ENCODE data around the gene CPB2. TPM values are rescaled to one million over a fixed set of nuclear protein-coding genes. Genes with fewer than 3 reads are reported as not detected.

CPB2 gene
- total and polyA plus RNA-seq, 9 of the 15 experiments (the other 6 are each of a cell fraction or from before 2014, with no cell fraction given): 0.03 to 0.16 (median 0.07) TPM; not detected in 6

- ATAC-seq: no peak; the same call in 2 of the 3 replicates
- 10% methylated on average over 2 of the region's 2 CpGs for WGBS (ENCODE audit: insufficient coverage, low coverage, missing lambda C conversion rate)
Measured at GRCh38 chr13:46126056-46126455, 21.2 kb upstream of the CPB2 start.

GRCh38 chr13:46124967-46125933 lies 20.4 kb upstream of the CPB2 start:
- H3K9ac ChIP-seq (ENCODE audit: insufficient read depth in 1 of 2, low read depth in 2 of 2, low read length in 2 of 2): no peak overlapping the region
- H3K9me3 ChIP-seq (replicated peaks; ENCODE audit: control insufficient read depth, insufficient read depth, low read depth, low read length): no peaks in the 10 kb centered on the region
- POLR2A ChIA-PET: interaction anchor here (1.0 kb wide), 1 partner anchor 16 kb away, joined by 3 read pairs; no protein-coding TSS in a partner anchor
- CTCF ChIA-PET (ENCODE audit: low intra/inter-chr PET ratio): interaction anchor here (0.9 to 1.6 kb wide), 3 partner anchors 200 to 318 kb away, joined by 3 to 7 read pairs (median 3); no protein-coding TSS in a partner anchor
- peak in 2 of 4 experiments; percentile 25 to 49 for DNase-seq (ENCODE audit: extremely low read depth in 1 of 4, low spot score in 3 of 4)
- intact Hi-C loops (cut with micrococcal nuclease): loop anchor here (5.0 kb wide), 1 partner anchor 73 kb away; the partner anchor contains the start of gene ZC3H13
- peak; percentile 58 for FAIRE-seq
- in situ Hi-C loops (cut with MboI): no loop called here
- no peak overlapping the region for H2AFZ ChIP-seq (ENCODE audit: low read depth, low read length)
- no peaks in the 10 kb centered on the region for H3K9me1 ChIP-seq (ENCODE audit: control insufficient read depth, insufficient read depth, low read length)
- no peaks in the 10 kb centered on the region for H3K79me2 ChIP-seq (ENCODE audit: control insufficient read depth, insufficient read depth, low read length)
- peaks cover 38% of the 10 kb centered on the region; the same call in 2 of the 3 replicates for H3K36me3 ChIP-seq (ENCODE audit: control insufficient read depth, insufficient read depth, low read length)
- H3K4me2 ChIP-seq (ENCODE audit: insufficient read depth, low read length): peak overlapping the region; percentile 20; the same call in 1 of the 2 replicates
- peak; percentile 68 for ATAC-seq
- H3K4me3 ChIP-seq: no peak overlapping the region
- peaks cover 5 to 31% of the 10 kb centered on the region in 2 experiments; a peak in 4 of 5 replicates for H3K4me1 ChIP-seq (replicated peaks in 1 of 2; ENCODE audit: control insufficient read depth in 2 of 2, insufficient read depth in 2 of 2, low read length in 2 of 2)
- H4K20me1 ChIP-seq (replicated peaks; ENCODE audit: control insufficient read depth, insufficient read depth, low read length): no peaks in the 10 kb centered on the region
- BruUV-seq (replicated peaks): no TSS peak
- WGBS (ENCODE audit: insufficient coverage, low coverage, missing lambda C conversion rate): 21% methylated on average over 11 of the region's 11 CpGs
- H3K27me3 ChIP-seq (ENCODE audit: control insufficient read depth in 2 of 2, insufficient read depth in 2 of 2, low read length in 2 of 2): no peaks in the 10 kb centered on the region
- peak overlapping the region; percentile 17; the same call in 1 of the 3 replicates for H3K27ac ChIP-seq (ENCODE audit: extremely low read depth, low read depth, low read length)
- peak; percentile 56; the same call in 1 of the 2 replicates for TF ChIP-seq POLR2H (tag; IDR thresholded peaks at IDR 0.05; ENCODE audit: low read depth)

More at GRCh38 chr13:46126056-46126455, 21.2 kb upstream of the CPB2 start:
- Histone ChIP-seq H2AFZ (ENCODE audit: low read depth, low read length) (no peak overlapping the region), H3K79me2 (ENCODE audit: control insufficient read depth, insufficient read depth, low read length) (no peaks in the 10 kb centered on the region), H3K4me2 (ENCODE audit: insufficient read depth, low read length) (no peak overlapping the region), H3K4me3 (no peak overlapping the region), H3K36me3 (ENCODE audit: control insufficient read depth, insufficient read depth, low read length) (peaks cover 46% of the 10 kb centered on the region; the same call in 2 of the 3 replicates), H3K4me1 (replicated peaks in 1 of 2; ENCODE audit: control insufficient read depth in 2 of 2, insufficient read depth in 2 of 2, low read length in 2 of 2) (peaks cover under 1 to 23% of the 10 kb centered on the region in 2 experiments; a peak in 3 of 5 replicates), H3K27me3 (ENCODE audit: control insufficient read depth in 2 of 2, insufficient read depth in 2 of 2, low read length in 2 of 2) (no peaks in the 10 kb centered on the region), H3K9me3 (replicated peaks; ENCODE audit: control insufficient read depth, insufficient read depth, low read depth, low read length) (no peaks in the 10 kb centered on the region), H4K20me1 (replicated peaks; ENCODE audit: control insufficient read depth, insufficient read depth, low read length) (no peaks in the 10 kb centered on the region), H3K9ac (ENCODE audit: insufficient read depth in 1 of 2, low read depth in 2 of 2, low read length in 2 of 2) (no peak overlapping the region), H3K27ac (ENCODE audit: extremely low read depth, low read depth, low read length) (0 out of 3 replicates have a peak overlapping the region, but pooled peaks have one; percentile 19), H3K9me1 (ENCODE audit: control insufficient read depth, insufficient read depth, low read length) (no peaks in the 10 kb centered on the region)
- CTCF ChIA-PET (ENCODE audit: low intra/inter-chr PET ratio): interaction anchor here (0.9 to 1.6 kb wide), 4 partner anchors 74 to 319 kb away, joined by 3 to 8 read pairs (median 6); no protein-coding TSS in a partner anchor
- DNase-seq (ENCODE audit: extremely low read depth in 1 of 4, low spot score in 3 of 4): no peak
- FAIRE-seq: no peak
- intact Hi-C loops (cut with micrococcal nuclease): loop anchor here (1.0 to 5.0 kb wide), 5 partner anchors 55 to 319 kb away; partner anchors contain the start of gene ZC3H13
- POLR2A ChIA-PET: interaction anchor here (1.0 kb wide), 2 partner anchors 15 to 288 kb away, joined by 3 to 4 read pairs; no protein-coding TSS in a partner anchor
- TF ChIP-seq MEF2A (IDR thresholded peaks at IDR 0.05; ENCODE audit: control insufficient read depth, low read depth, low read length): no peak
- peak; percentile 30 for TF ChIP-seq POLR2B (IDR thresholded peaks at IDR 0.05; ENCODE audit: low read depth, partially characterized antibody)
- in situ Hi-C loops (cut with MboI): no loop called here
- TSS peak; percentile 78 for BruUV-seq (replicated peaks)
